HFFc6 (cell line): ENCODE results near the gene SEL1L2. TPM values are rescaled to one million over a fixed set of nuclear protein-coding genes. Genes with fewer than 3 reads are reported as not detected.

Experiments used
- DNase-seq: peaks from one replicate; pipeline ENCODE4 v3.0.0-alpha.2; 2018
- H3K27ac Mint-ChIP-seq: 2 replicates; pipeline ENCODE4 v1.8.0; 2020; ENCODE audit warnings: mild to moderate bottlenecking, mixed read lengths
- H3K27me3 Mint-ChIP-seq: 2 replicates; pipeline ENCODE4 v1.8.0; 2021; ENCODE audit warnings: mild to moderate bottlenecking, moderate library complexity, mixed read lengths; ENCODE audit not compliant: insufficient read depth
- H3K36me3 Mint-ChIP-seq: 2 replicates; pipeline ENCODE4 v1.8.0; 2021; ENCODE audit warnings: low read depth, mixed read lengths
- H3K4me1 Mint-ChIP-seq: 2 replicates; pipeline ENCODE4 v1.8.0; 2020; ENCODE audit warnings: low read depth, mixed read lengths
- H3K4me3 Mint-ChIP-seq: 2 replicates; pipeline ENCODE4 v1.8.0; 2020; ENCODE audit warnings: mild to moderate bottlenecking, moderate library complexity, mixed read lengths
- H3K9me3 Mint-ChIP-seq: 2 replicates; pipeline ENCODE4 v1.8.0; 2020; ENCODE audit warnings: mild to moderate bottlenecking, mixed read lengths
- total RNA-seq, 6 experiments: library from RNA; stranded (reverse); fragmentation: NEBNext Ultra II Directional; extraction: Animal tissue kit (Norgen Biotek cat#: 25700); gene quantifications; 2 replicates in 1 of 6; 3 replicates in 5 of 6; pipeline ENCODE4 v1.2.3, GENCODE V29; 2021
- TF ChIP-seq, protein P1 (sequence below): fragments of 200-600 bp; sonication (generic); IDR thresholded peaks from 2 replicates; pipeline ENCODE4 v1.5.0; 2021; ENCODE audit warnings: antibody characterized with exemption, mild to moderate bottlenecking

Gene SEL1L2
- total RNA-seq, 6 experiments from 2014 or later, result 0.85 TPM; not detected in 5

DNA sequence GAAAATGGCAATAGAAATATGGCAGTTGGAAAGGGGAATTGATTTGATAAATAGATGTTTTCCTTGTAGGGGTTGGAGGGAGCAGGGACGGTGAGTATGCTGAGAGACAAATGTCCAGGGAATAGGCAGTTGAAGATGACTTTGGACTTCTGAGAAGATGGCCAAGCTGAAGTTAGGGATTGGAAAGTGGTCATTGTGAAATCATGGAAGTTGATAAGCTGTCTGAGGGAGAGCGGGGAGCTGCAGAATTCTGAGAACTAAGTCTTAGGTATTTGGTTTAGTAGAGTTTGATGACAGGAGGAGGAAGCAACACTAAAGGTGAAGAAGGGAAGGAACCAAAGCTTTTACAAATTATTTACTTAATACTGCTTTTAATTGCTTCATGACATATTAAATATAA is 190.4 kb downstream of the SEL1L2 start:
- no peak overlapping the region for H3K27ac Mint-ChIP-seq
- H3K4me1 Mint-ChIP-seq, result peaks cover 15% of the 10 kb centered on the region
- H3K27me3 Mint-ChIP-seq, result no peaks in the 10 kb centered on the region
- TF ChIP-seq, protein P1, sequence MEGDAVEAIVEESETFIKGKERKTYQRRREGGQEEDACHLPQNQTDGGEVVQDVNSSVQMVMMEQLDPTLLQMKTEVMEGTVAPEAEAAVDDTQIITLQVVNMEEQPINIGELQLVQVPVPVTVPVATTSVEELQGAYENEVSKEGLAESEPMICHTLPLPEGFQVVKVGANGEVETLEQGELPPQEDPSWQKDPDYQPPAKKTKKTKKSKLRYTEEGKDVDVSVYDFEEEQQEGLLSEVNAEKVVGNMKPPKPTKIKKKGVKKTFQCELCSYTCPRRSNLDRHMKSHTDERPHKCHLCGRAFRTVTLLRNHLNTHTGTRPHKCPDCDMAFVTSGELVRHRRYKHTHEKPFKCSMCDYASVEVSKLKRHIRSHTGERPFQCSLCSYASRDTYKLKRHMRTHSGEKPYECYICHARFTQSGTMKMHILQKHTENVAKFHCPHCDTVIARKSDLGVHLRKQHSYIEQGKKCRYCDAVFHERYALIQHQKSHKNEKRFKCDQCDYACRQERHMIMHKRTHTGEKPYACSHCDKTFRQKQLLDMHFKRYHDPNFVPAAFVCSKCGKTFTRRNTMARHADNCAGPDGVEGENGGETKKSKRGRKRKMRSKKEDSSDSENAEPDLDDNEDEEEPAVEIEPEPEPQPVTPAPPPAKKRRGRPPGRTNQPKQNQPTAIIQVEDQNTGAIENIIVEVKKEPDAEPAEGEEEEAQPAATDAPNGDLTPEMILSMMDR, result no peak
- H3K36me3 Mint-ChIP-seq, result peaks cover 23% of the 10 kb centered on the region
- no peaks in the 10 kb centered on the region for H3K9me3 Mint-ChIP-seq
- H3K4me3 Mint-ChIP-seq, result no peak overlapping the region
- DNase-seq, result no peak

Other genes with a start within 250 kb of the SEL1L2 start
- gene ESF1, start 205.7 kb downstream of the SEL1L2 start, total RNA-seq, result 10 to 100 TPM; 12.6 to 14.8 (median 14.2) TPM
- 10 to 100 TPM; 15.3 to 21.9 (median 18.0) TPM for gene NDUFAF5, start 205.6 kb downstream of the SEL1L2 start, total RNA-seq
- gene MACROD2, start 4.9 kb upstream of the SEL1L2 start, total RNA-seq, result under 1 TPM in 5 of 6 experiments, not detected in 1; 0.05 to 0.57 (median 0.11) TPM